HG03342 (cell line): ENCODE data around the gene ENTPD6.
"Not testable (repeated sequence)": the region's sequence is repeated elsewhere in the genome, so short reads cannot be mapped to it uniquely, and the experiment has no call there.

ENCODE experiments used
- ATAC-seq: cut with Tn5 transposase; IDR thresholded peaks from one replicate; pipeline ENCODE4 v1.9.1; 2021; ENCODE audit warnings: mild to moderate bottlenecking, moderate library complexity; ENCODE audit not compliant: unreplicated experiment

Gene ENTPD6

DNA sequence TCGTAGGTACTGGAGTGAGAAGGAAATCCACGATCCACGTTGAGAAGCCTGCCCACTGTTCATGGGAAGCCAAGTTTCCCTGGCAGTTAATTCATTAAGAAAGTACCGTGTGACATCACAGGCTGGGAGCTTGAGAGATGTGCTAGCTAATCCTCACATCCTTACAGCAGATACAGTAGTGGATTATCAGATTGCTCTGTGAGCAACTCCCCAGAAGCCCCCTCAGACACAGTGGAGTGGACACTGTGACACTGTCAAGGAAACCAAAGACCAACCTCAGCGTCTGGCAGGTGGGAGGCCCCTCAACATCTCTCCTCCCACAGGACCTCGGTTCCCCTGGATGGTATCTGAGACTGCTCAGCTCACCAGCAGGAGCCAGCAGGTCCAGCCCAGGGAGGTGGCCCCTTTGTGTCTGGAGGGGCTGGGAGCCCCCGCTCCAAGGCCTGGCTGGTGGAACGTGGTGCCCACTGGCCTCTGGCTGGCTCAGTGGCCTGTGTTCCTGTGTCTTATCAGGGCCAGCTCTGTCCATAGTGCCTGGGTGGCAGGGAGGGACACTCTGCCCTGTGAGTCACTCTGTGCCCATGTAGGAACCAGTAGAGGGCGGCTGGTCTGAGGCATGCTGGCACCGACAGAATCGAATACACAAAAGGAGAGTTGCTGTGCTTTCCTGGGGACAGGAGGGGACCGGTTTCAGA, 59.6 kb downstream of the ENTPD6 start:
- ATAC-seq = no peak

DNA sequence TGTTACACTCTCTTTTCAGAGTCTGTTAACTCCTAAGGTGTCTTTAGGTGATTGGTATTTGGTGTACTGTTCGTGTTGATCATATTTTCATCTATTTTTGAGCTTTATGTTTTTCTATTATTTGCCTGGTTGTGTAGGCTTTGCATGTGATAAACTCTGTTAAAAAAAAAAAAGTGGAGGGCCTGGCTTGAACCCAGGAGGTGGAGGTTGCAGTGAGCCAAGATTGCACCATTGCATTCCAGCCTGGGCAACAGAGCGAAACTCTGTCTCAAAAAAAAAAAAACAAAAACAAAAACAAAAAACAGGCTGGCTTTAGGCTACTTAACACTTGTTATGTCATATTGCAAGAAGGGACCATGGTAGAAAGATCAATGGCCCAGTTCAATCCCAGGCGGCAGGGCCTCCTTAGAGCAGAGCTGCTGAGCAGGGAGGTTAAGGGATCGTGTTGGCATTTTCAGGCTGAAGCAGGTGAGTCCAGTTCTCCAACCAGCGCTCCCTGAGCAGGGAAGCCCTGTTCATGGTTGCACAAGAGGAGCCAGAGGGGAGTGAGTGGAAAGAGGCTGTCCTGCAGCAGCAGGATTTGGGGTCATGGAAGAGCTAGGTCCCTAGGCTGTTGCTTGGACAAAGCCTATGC, 60.8 kb downstream of the ENTPD6 start:
- no peak for ATAC-seq

GRCh38 chr20:25257130-25257529, 61.6 kb downstream of the ENTPD6 start:
- ATAC-seq = no peak

GRCh38 chr20:25257756-25258475, 62.4 kb downstream of the ENTPD6 start:
- no peak for ATAC-seq

- ATAC-seq = no peak
Measured at GRCh38 chr20:25258476-25258805, 62.9 kb downstream of the ENTPD6 start.

GRCh38 chr20:25258828-25259227, 63.3 kb downstream of the ENTPD6 start:
- no peak for ATAC-seq

DNA sequence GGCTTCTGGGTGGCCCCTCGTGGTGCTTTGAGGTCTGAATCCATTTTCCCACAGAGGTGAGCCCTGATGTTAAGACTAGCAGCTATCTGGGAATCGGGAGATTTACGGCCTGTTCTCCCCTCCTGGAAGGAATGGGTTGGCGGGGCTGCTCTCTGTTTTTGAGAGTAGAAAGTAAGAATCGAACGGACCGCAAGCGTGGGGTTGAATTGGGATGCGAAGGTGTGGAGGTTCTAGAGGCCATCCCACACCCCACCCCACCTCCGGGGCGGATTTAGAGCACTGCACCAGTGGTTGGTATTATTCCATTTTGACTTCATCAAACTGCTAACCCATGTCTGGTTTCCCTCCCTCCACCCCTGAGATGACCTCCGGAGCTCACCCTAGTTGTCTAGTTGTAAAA, 63.8 kb downstream of the ENTPD6 start:
- no peak for ATAC-seq

GRCh38 chr20:25259788-25260254, 64.3 kb downstream of the ENTPD6 start:
- ATAC-seq = no peak

GRCh38 chr20:25260770-25261437, 65.4 kb downstream of the ENTPD6 start:
- ATAC-seq = not testable (repeated sequence)

DNA sequence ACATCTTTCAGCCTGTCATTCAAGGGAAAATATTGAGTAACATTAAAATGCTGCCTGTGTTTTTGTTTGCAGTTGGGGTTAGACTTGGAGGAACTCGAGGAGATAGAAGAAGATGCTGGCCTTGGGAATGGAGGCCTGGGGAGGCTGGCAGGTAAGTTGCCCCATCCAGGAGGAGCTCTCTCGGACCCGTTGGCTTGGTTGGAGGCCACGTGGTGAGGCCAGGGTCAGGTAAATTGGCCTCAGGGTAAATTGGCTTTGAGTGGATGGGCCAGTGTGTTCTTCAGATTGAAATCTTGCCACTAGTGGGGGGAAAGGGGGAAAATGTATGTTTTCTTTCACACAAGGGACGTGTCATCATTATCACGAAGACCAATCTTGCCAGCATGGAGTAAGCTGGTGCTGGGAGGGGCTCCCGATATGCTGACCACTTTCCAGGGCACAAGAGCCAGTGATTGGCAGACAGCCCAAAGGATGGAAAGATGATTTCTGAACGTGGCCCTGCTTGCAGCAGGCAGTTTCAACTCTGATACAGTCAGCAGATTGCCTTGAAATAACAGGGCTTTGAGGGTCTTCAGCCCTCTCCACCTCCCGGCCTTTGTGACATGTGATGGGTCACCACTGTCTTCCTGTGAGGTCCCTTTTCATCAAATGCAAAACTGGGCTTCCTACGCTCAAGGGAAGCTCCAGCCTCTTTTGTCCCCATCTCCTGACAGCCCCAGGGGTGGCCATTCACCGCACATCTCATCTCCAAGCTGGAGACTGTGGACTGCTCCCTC, 73.7 kb downstream of the ENTPD6 start:
- no peak for ATAC-seq

GRCh38 chr20:25269833-25270170, 74.3 kb downstream of the ENTPD6 start:
- no peak for ATAC-seq

- no peak for ATAC-seq
Measured at GRCh38 chr20:25270829-25271251, 75.3 kb downstream of the ENTPD6 start.

- ATAC-seq = no peak
Measured at GRCh38 chr20:25271486-25272222, 76.1 kb downstream of the ENTPD6 start.

GRCh38 chr20:25272223-25273000, 76.9 kb downstream of the ENTPD6 start:
- no peak for ATAC-seq

DNA sequence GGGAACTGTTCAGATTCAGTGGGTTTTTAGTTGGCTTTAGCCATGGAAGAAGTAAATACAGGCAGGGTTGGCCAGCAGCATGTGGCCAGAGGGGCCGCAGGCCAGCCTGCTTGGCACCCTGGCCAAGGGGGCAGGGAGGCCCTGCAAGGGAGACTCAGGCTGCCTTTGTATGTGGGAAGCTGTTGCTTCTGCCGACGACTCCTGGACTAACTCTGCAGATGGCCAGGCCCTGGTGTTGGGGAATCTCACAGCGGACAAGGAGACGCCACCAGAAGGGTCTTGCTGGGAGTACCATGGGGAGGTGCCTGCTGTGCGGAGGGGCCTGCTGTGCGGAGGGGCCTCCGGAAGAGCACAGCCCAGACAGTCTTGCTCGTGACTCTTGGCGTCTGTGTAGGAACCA, 77.5 kb downstream of the ENTPD6 start:
- ATAC-seq = no peak

- no peak for ATAC-seq
Measured at GRCh38 chr20:25273541-25274358, 78.2 kb downstream of the ENTPD6 start.

DNA sequence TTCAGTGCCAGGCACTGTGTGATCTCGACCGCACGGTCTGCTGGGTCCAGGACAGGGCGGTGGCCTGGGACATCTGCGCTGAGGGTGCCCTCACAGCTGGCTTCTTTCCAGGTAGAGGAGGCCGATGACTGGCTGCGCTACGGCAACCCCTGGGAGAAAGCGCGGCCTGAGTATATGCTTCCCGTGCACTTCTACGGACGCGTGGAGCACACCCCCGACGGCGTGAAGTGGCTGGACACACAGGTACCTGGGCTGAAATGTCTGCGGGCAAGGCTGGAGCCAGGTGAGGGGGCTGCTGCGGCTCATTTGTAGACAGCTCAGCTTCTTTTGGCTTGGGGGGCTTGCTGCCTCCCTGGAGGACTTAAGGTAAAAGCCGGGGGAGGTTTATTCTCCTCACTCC, 79.0 kb downstream of the ENTPD6 start:
- ATAC-seq = no peak
